ENCODE results near the gene ERC1. TPM values are rescaled to one million over a fixed set of nuclear protein-coding genes. Genes with fewer than 3 reads are reported as not detected.
A peak's percentile ranks its signal among the peaks of the same experiment; 100 is the strongest.

ERC1 gene
- total RNA-seq, 6 experiments from 2014 or later = 44.1 to 48.9 (median 47.9) TPM

DNA sequence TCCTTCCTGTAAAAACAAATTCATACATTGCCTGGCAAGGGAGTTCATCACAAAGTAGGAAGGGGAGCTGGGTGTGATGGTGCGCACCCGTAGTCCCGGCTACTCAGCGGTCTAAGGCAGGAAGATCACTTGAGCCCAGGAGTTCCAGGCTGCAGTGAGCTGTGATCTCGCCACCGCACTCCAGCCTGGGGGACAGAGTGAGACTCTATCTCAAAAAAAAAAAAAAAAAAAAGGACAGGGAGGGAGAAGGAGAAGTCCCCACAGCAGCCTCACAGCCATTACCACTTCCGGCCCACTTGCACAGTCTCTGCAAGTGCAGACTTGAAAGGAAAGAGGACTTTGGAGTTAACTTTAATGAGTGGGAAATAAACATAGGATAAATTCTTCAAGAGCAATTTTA lies 482.4 kb downstream of the ERC1 start:
- peaks cover 4% of the 10 kb centered on the region for H3K9me3 Mint-ChIP-seq
- DNase-seq = no peak
- TF ChIP-seq, protein P1, sequence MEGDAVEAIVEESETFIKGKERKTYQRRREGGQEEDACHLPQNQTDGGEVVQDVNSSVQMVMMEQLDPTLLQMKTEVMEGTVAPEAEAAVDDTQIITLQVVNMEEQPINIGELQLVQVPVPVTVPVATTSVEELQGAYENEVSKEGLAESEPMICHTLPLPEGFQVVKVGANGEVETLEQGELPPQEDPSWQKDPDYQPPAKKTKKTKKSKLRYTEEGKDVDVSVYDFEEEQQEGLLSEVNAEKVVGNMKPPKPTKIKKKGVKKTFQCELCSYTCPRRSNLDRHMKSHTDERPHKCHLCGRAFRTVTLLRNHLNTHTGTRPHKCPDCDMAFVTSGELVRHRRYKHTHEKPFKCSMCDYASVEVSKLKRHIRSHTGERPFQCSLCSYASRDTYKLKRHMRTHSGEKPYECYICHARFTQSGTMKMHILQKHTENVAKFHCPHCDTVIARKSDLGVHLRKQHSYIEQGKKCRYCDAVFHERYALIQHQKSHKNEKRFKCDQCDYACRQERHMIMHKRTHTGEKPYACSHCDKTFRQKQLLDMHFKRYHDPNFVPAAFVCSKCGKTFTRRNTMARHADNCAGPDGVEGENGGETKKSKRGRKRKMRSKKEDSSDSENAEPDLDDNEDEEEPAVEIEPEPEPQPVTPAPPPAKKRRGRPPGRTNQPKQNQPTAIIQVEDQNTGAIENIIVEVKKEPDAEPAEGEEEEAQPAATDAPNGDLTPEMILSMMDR (IDR thresholded peaks at IDR 0.05) = no peak

GRCh38 chr12:1474041-1474573 lies 483.1 kb downstream of the ERC1 start:
- H3K27ac Mint-ChIP-seq = no peak overlapping the region
- H3K27me3 Mint-ChIP-seq (ENCODE audit: insufficient read depth) = peaks cover 4% of the 10 kb centered on the region; the same call in 1 of the 2 replicates
- H3K36me3 Mint-ChIP-seq (ENCODE audit: low read depth) = peaks cover 42% of the 10 kb centered on the region
- TF ChIP-seq, protein P1 (IDR thresholded peaks at IDR 0.05) = no peak
- no peak overlapping the region for H3K4me3 Mint-ChIP-seq
- DNase-seq = peak; percentile 98
- peaks cover 5% of the 10 kb centered on the region for H3K4me1 Mint-ChIP-seq (ENCODE audit: low read depth)
- H3K9me3 Mint-ChIP-seq = peaks cover 4% of the 10 kb centered on the region

More for the DNA sequence above, 482.4 kb downstream of the ERC1 start:
- Mint-ChIP-seq H3K36me3 (ENCODE audit: low read depth) (peaks cover 36% of the 10 kb centered on the region), H3K27me3 (ENCODE audit: insufficient read depth) (peaks cover 4% of the 10 kb centered on the region; the same call in 1 of the 2 replicates), H3K27ac (no peak overlapping the region), H3K4me1 (ENCODE audit: low read depth) (peaks cover 12% of the 10 kb centered on the region), H3K4me3 (0 out of 2 replicates have a peak overlapping the region, but pooled peaks have one; percentile 49)

GRCh38 chr12:1474574-1475153 lies 483.6 kb downstream of the ERC1 start:
- H3K27me3 Mint-ChIP-seq (ENCODE audit: insufficient read depth) = peaks cover 4% of the 10 kb centered on the region; the same call in 1 of the 2 replicates
- H3K27ac Mint-ChIP-seq = no peak overlapping the region
- no peaks in the 10 kb centered on the region; the same call in 1 of the 2 replicates for H3K4me1 Mint-ChIP-seq (ENCODE audit: low read depth)
- peaks cover 4% of the 10 kb centered on the region for H3K9me3 Mint-ChIP-seq
- H3K4me3 Mint-ChIP-seq = no peak overlapping the region
- peaks cover 44% of the 10 kb centered on the region for H3K36me3 Mint-ChIP-seq (ENCODE audit: low read depth)
- TF ChIP-seq, protein P1 (IDR thresholded peaks at IDR 0.05) = no peak
- DNase-seq = peak; percentile 91

DNA sequence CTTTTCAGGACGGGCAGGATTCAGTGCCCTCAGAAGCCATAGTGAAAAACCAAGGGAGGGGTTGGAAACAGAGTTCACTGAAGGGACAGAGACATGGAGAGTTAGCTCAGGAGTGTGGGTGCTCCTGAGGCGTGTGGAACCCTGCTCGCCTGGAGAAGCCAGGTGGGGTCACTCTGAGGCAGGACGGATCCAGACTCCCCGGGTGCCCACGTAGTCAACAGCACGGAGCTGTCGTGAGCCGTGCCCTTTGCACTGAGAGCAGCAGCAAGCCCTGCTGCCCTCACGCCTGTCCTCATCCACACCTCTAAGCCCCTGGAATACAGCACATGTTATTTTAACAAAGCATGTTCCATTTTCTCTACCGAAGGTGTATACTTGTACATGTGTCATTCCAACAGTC lies 488.6 kb downstream of the ERC1 start:
- DNase-seq = no peak
- Mint-ChIP-seq H3K4me3 (no peak overlapping the region), H3K9me3 (peaks cover 4% of the 10 kb centered on the region), H3K27me3 (ENCODE audit: insufficient read depth) (peaks cover 2% of the 10 kb centered on the region), H3K27ac (no peak overlapping the region), H3K36me3 (ENCODE audit: low read depth) (peaks cover 44% of the 10 kb centered on the region), H3K4me1 (ENCODE audit: low read depth) (peaks cover 13% of the 10 kb centered on the region)
- TF ChIP-seq, protein P1 (IDR thresholded peaks at IDR 0.05) = no peak

DNA sequence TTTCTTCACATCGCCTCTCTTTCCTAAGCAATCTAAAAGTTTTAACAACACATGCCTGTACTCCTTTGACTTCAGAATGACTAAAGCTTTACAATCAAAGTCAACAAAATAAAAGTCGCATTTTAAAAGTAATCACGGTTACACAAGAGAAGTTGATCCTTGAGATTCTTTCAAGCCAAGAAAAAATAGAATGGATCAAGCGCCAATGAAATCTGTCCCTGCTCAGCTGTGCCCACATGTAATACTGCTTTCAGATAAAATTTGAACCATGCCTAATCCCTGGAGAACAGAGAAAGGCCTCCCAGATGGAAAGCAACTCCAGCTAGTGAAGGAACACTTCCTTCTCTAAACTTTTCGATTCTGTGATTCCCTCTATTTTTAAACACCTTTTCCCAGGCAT lies 490.3 kb downstream of the ERC1 start:
- Mint-ChIP-seq H3K4me3 (no peak overlapping the region; the same call in 1 of the 2 replicates), H3K9me3 (peaks cover 4% of the 10 kb centered on the region), H3K36me3 (ENCODE audit: low read depth) (peaks cover 41% of the 10 kb centered on the region), H3K4me1 (ENCODE audit: low read depth) (peaks cover 13% of the 10 kb centered on the region), H3K27me3 (ENCODE audit: insufficient read depth) (no peaks in the 10 kb centered on the region; the same call in none of the 2 replicates), H3K27ac (peak overlapping the region; percentile 67)
- TF ChIP-seq, protein P1 (IDR thresholded peaks at IDR 0.05) = no peak
- no peak for DNase-seq

Measured in HFFc6 (cell line).